H9 (cell line): ENCODE measurements around the gene PHLDA3. TPM values are rescaled to one million over a fixed set of nuclear protein-coding genes. Genes with fewer than 3 reads are reported as not detected.
A peak's percentile ranks its signal among the peaks of the same experiment; 100 is the strongest.

Experiments
- DNase-seq: peaks from one replicate; pipeline ENCODE4 v3.0.0-alpha.2; 2017
- H2AFZ ChIP-seq: one replicate; pipeline ENCODE4 v1.6.1; 2013; ENCODE audit warnings: mild to moderate bottlenecking, low read length, control low read depth, moderate library complexity
- H2AK5ac ChIP-seq: 2 replicates; pipeline ENCODE4 v1.6.1; 2013; ENCODE audit warnings: low read length, control low read depth, mixed read lengths; ENCODE audit not compliant: insufficient read length
- H2BK120ac ChIP-seq: one replicate; pipeline ENCODE4 v1.6.1; 2013; ENCODE audit warnings: low read depth, mild to moderate bottlenecking, low read length, control low read depth, inconsistent platforms; ENCODE audit not compliant: poor library complexity, severe bottlenecking
- H2BK12ac ChIP-seq: 2 replicates; pipeline ENCODE4 v1.6.1; 2013; ENCODE audit warnings: low read length, control low read depth, mixed read lengths, low read depth; ENCODE audit not compliant: insufficient read length
- H2BK15ac ChIP-seq: 2 replicates; pipeline ENCODE4 v1.6.1; 2013; ENCODE audit warnings: low read depth, low read length, control low read depth
- H2BK20ac ChIP-seq: one replicate; pipeline ENCODE4 v1.6.1; 2013; ENCODE audit warnings: low read depth, mild to moderate bottlenecking, low read length, control low read depth, inconsistent platforms; ENCODE audit not compliant: poor library complexity, severe bottlenecking
- H2BK5ac ChIP-seq: 2 replicates; pipeline ENCODE4 v1.6.1; 2013; ENCODE audit warnings: low read length, control low read depth, mixed read lengths; ENCODE audit not compliant: insufficient read length
- H3K14ac ChIP-seq: 2 replicates; pipeline ENCODE4 v1.6.1; 2013; ENCODE audit warnings: low read length, control low read depth; ENCODE audit not compliant: insufficient read depth
- H3K18ac ChIP-seq: 2 replicates; pipeline ENCODE4 v1.6.1; 2013; ENCODE audit warnings: low read depth, mild to moderate bottlenecking, mixed read lengths, low read length, control low read depth; ENCODE audit not compliant: insufficient read length
- H3K23ac ChIP-seq: 2 replicates; pipeline ENCODE4 v1.6.1; 2013; ENCODE audit warnings: low read length, control low read depth, mixed read lengths, low read depth; ENCODE audit not compliant: insufficient read length
- H3K23me2 ChIP-seq: 2 replicates; pipeline ENCODE4 v1.6.1; 2013; ENCODE audit warnings: low read depth, mild to moderate bottlenecking, mixed read lengths, low read length, control low read depth; ENCODE audit not compliant: insufficient read length, poor library complexity, severe bottlenecking
- H3K27ac ChIP-seq: 2 replicates; pipeline ENCODE4 v1.5.1; 2013; ENCODE audit warnings: low read length, control low read depth, mixed read lengths, low read depth; ENCODE audit not compliant: insufficient read length
- H3K27me3 ChIP-seq: 2 replicates; pipeline ENCODE4 v1.6.1; 2013; ENCODE audit warnings: low read length, control low read depth, inconsistent platforms; ENCODE audit not compliant: insufficient read depth
- H3K4ac ChIP-seq: 2 replicates; pipeline ENCODE4 v1.6.1; 2013; ENCODE audit warnings: low read depth, mild to moderate bottlenecking, control low read depth, inconsistent platforms, low read length, moderate library complexity
- H3K4me1 ChIP-seq: 2 replicates; pipeline ENCODE4 v1.6.1; 2013; ENCODE audit warnings: low read length, control low read depth, inconsistent platforms; ENCODE audit not compliant: insufficient read depth
- H3K4me2 ChIP-seq: 2 replicates; pipeline ENCODE4 v1.6.1; 2013; ENCODE audit warnings: low read length, control low read depth, mixed read lengths; ENCODE audit not compliant: insufficient read length, insufficient read depth
- H3K56ac ChIP-seq: 2 replicates; pipeline ENCODE4 v1.6.1; 2013; ENCODE audit warnings: low read depth, mild to moderate bottlenecking, mixed read lengths, low read length, control low read depth; ENCODE audit not compliant: insufficient read length
- H3K79me1 ChIP-seq: 2 replicates; pipeline ENCODE4 v1.6.1; 2013; ENCODE audit warnings: low read depth, mild to moderate bottlenecking, moderate library complexity, low read length, control low read depth, inconsistent platforms; ENCODE audit not compliant: insufficient read depth, poor library complexity, severe bottlenecking
- H3K79me2 ChIP-seq: 2 replicates; pipeline ENCODE4 v1.6.1; 2013; ENCODE audit warnings: low read length, control low read depth, inconsistent platforms; ENCODE audit not compliant: insufficient read depth
- H3K9ac ChIP-seq: 2 replicates; pipeline ENCODE4 v1.6.1; 2013; ENCODE audit warnings: low read length, control low read depth, mixed read lengths; ENCODE audit not compliant: insufficient read length; ENCODE audit errors: extremely low read depth
- H3K9me3 ChIP-seq: one replicate; pipeline ENCODE4 v1.6.1; 2013; ENCODE audit warnings: low read depth, low read length, inconsistent platforms; ENCODE audit not compliant: control insufficient read depth
- H3T11ph ChIP-seq: one replicate; pipeline ENCODE4 v1.6.1; 2013; ENCODE audit warnings: mild to moderate bottlenecking, low read length, control low read depth, inconsistent platforms
- H4K20me1 ChIP-seq: one replicate; pipeline ENCODE4 v1.6.1; 2013; ENCODE audit not compliant: control insufficient read depth, insufficient read length, insufficient read depth
- H4K5ac ChIP-seq: 2 replicates; pipeline ENCODE4 v1.6.1; 2013; ENCODE audit warnings: low read depth, mild to moderate bottlenecking, mixed read lengths, low read length, control low read depth; ENCODE audit not compliant: insufficient read length
- H4K8ac ChIP-seq: replicated peaks from 2 replicates; pipeline ENCODE4 v1.6.1; 2013; ENCODE audit warnings: low read length, control low read depth, mixed read lengths, low read depth; ENCODE audit not compliant: insufficient read length
- H4K91ac ChIP-seq: 2 replicates; pipeline ENCODE4 v1.6.1; 2013; ENCODE audit warnings: low read depth, mild to moderate bottlenecking, moderate library complexity, mixed read lengths, low read length, control low read depth; ENCODE audit not compliant: insufficient read length
- H3K27ac Mint-ChIP-seq, 3 experiments: 2 replicates in 2 of 3; 3 replicates in 1 of 3; pipeline ENCODE4 v1.8.0; 2020 to 2021; ENCODE audit warnings: mixed read lengths in 3 of 3, mild to moderate bottlenecking in 1 of 3, moderate library complexity in 1 of 3
- H3K27me3 Mint-ChIP-seq: 2 replicates; pipeline ENCODE4 v1.8.0; 2021; ENCODE audit warnings: low read depth, mild to moderate bottlenecking, moderate library complexity, mixed read lengths
- H3K36me3 Mint-ChIP-seq, 3 experiments: 2 replicates in 2 of 3; 3 replicates in 1 of 3; pipeline ENCODE4 v1.8.0; 2020 to 2021; ENCODE audit warnings: low read depth in 3 of 3, mixed read lengths in 3 of 3; ENCODE audit not compliant: insufficient read depth in 1 of 3
- H3K4me1 Mint-ChIP-seq, 2 experiments: 2 replicates each; pipeline ENCODE4 v1.8.0; 2020; ENCODE audit warnings: mixed read lengths in 2 of 2
- H3K4me3 Mint-ChIP-seq, 2 experiments: 2 replicates in 1 of 2; 3 replicates in 1 of 2; pipeline ENCODE4 v1.8.0; 2020 to 2021; ENCODE audit warnings: mild to moderate bottlenecking in 2 of 2, mixed read lengths in 2 of 2, moderate library complexity in 1 of 2
- H3K9me3 Mint-ChIP-seq, 2 experiments: 2 replicates in 1 of 2; 3 replicates in 1 of 2; pipeline ENCODE4 v1.8.0; 2020; ENCODE audit warnings: mild to moderate bottlenecking in 2 of 2, mixed read lengths in 2 of 2, moderate library complexity in 1 of 2
- CTCF ChIP-seq: fragments of 200-600 bp; sonication (generic); conservative IDR thresholded peaks from 3 replicates; pipeline ENCODE4 v1.8.0; 2021; ENCODE audit warnings: antibody characterized with exemption, mild to moderate bottlenecking
- WGBS: extraction: QIAGEN DNeasy Blood & Tissue Kit; methylation state at CpG from one replicate; pipeline ENCODE4 v1.1.7; 2013; ENCODE audit warnings: missing lambda C conversion rate, low lambda C conversion rate, mixed read lengths; ENCODE audit not compliant: insufficient read length; ENCODE audit errors: extremely low coverage; 5-methylcytosine and 5-hydroxymethylcytosine counted together
- total RNA-seq: library from RNA; stranded (reverse); gene quantifications from 2 replicates; pipeline ENCODE4 v1.2.1, GENCODE V29; 2021

The PHLDA3 gene
- total RNA-seq, 1 experiment from 2014 or later, result 53.9 TPM

- Histone ChIP-seq H3K9me3 (no peaks in the 10 kb centered on the region), H3K23ac (no peak overlapping the region), H2BK15ac (no peak overlapping the region), H3T11ph (no peak overlapping the region), H4K91ac (no peak overlapping the region), H2BK5ac (no peak overlapping the region), H2BK20ac (no peak overlapping the region), H3K14ac (no peak overlapping the region), H2BK120ac (no peak overlapping the region), H2AFZ (no peak overlapping the region), H4K20me1 (no peaks in the 10 kb centered on the region), H3K4ac (no peak overlapping the region), H4K5ac (no peak overlapping the region), H3K23me2 (no peaks in the 10 kb centered on the region), H3K27ac (no peak overlapping the region), H4K8ac (no peak overlapping the region), H3K56ac (no peak overlapping the region), H3K27me3 (no peaks in the 10 kb centered on the region), H2AK5ac (no peak overlapping the region), H3K4me1 (peaks cover 8% of the 10 kb centered on the region), H3K18ac (peak overlapping the region; percentile 47), H3K79me1 (no peaks in the 10 kb centered on the region), H3K9ac (no peak overlapping the region), H3K4me2 (no peak overlapping the region), H2BK12ac (no peak overlapping the region), H3K79me2 (no peaks in the 10 kb centered on the region)
- Mint-ChIP-seq H3K36me3 (no peaks in the 10 kb centered on the region), H3K27me3 (no peaks in the 10 kb centered on the region; the same call in 1 of the 2 replicates), H3K27ac (peak overlapping the region; percentile 64 to 91 (median 76); a peak in 4 of 7 replicates), H3K9me3 (no peaks in the 10 kb centered on the region), H3K4me1 (peaks cover 35 to 56% of the 10 kb centered on the region in 2 experiments), H3K4me3 (no peak overlapping the region)
- no peak for TF ChIP-seq CTCF
- DNase-seq, result no peak
- no CpG with 5 or more reads among the region's 8 CpGs for WGBS
Observed at GRCh38 chr1:201499795-201500669, 31.0 kb upstream of the PHLDA3 start.
